NCI-H1930 (cell line): ENCODE results near the gene CACNA1H.
"Not testable (repeated sequence)": the region's sequence is repeated elsewhere in the genome, so short reads cannot be mapped to it uniquely, and the experiment has no call there.

ENCODE experiments used
- DNase-seq, 2 experiments: peaks; one replicate each; lab custom pipeline; 2025; lab: John Stamatoyannopoulos, UW

The CACNA1H gene

DNA sequence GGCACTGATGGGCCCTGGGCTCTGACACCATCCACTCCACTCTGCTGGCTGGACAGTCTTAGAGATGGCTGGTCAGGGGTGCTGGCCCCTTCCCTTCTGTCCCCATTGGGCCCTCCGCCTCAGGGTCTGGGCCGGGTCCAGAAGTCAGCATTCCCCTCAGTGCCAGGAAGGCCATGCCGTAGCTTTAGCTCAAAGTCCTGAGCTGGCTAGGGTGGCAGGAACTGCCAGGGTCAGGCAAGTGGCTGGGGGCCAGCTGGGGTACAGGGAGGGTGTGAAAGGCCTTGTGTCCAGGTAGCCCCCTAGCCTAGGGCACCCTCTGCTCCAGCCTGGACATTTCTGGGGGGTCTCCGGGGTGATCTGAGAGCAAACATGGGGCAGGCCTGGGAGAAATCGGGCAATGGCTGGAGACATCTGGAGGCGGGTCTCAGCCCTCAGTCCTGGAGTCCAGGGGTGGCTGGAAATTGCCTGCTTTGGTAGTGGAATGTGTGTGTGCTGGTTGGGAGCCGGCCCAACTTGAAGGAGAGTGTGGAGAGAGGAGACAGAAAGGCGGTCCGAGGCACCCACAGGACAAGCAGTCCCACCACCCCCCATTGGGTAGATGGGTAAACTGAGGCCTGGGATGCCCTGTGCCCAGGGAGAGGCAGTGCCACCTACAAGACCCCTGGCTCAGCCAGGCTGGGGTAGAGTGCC, 39.6 kb downstream of the CACNA1H start:
- DNase-seq: no peak

DNA sequence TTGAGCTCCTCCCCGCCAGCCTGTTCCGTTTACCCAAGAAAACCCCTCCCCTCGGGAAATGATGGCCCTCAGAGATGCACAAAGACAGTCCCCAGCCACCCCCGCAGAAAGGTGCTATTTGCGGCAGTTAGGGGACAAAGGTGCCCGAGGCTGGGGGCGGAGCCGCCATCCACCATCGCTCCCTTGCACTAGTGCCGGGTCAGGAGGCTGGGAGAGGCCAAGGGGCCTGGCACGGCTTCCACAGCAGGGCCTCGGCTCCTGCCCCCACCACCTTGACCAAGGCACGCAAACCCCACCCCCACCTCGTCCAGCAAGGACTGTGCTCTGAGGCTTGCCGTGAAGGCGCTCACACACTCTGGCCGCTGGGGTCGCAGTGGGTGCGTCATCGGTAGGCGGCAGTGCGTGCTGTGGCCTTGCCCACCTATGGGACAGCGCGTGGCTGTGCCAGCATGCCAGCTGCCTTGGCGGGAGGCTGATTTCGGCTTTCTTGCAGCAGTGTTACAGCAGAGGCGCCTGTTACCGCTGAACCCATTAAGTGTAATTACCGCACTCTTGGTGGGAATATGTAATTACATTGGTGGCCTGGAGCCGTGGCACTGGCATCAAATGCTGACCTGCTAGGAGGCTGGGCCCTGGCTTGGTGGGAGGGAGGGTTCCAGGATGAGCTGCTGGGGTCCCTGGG, 40.4 kb downstream of the CACNA1H start:
- peak; percentile 84 to 89 for DNase-seq

DNA sequence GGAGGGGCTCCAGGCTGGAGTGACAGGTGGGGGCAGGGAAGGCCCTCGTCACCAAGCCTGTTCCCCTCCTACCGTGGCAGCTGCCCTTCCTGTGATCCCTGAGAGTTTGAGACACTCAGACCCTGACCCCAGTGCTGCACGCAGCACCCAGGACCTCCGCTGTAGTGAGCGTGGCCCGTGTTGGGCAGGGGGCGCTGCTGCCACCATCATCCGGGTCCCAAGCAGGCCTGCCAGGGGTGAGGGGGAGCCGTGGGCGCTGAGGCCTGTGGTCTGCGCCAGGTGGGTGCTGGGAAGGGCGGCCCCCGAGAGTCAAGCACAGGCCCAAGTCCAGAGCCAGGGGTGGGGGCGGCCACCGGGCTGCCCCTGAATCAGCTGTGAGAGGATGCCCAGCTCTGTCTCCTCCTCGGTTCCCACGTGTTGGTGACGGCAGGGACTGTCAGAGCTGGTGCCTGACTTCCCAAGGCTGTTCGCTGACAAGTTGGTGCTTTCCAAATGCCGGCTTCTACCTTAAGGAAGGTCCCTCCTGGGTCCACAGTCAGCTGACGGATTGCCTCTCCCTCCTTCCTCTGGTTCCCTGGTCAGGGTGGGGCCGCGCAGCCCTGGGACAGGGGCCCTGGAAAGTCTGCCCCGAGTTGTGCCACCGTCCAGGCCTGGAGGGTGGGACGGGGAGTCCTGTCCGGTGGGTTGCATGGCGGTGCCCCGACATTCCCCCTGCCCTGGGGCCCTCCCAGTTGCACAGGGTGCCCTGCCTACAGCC, 41.1 kb downstream of the CACNA1H start:
- no peak for DNase-seq

DNA sequence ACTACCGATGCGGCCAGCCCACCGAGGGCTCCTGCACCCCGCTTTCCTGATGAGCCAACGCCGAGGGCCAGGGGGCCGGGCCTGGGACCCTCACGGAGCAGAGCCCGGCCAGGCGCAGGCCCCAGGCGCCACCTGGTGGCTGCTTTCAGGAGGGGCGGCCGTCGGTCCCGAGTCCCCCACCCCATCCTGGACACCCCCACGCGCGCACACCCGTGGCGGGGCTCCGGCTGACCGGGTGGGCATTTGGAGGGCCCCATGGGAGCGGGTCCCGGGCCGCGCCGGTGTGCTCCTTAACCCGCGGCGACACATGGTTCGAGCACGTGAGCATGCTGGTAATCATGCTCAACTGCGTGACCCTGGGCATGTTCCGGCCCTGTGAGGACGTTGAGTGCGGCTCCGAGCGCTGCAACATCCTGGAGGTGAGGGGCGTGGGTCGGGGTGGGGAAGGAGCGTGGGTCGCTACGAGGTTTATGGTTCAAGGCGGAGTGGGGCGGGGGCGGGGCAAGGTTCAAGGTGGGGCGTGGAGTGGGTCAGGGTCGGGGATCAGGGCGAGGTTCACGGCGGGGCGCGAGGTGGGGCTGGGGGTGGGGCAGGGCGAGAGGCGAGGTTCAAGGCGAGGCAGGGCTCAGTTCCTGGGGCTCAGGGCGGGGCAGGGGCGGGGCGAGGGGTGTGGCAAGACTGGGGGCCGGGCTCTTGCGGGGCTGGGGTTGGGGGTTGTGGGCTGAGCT, 41.9 kb downstream of the CACNA1H start:
- peak in 1 of 2 experiments; percentile 40 for DNase-seq

DNA sequence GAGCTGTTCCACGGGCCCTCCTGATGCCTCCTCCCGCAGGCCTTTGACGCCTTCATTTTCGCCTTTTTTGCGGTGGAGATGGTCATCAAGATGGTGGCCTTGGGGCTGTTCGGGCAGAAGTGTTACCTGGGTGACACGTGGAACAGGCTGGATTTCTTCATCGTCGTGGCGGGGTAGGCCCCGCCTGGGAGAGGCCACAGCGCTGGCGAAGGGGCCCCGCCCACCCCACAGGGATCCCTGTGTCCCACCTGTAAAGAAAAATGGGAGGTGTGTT, 42.4 kb downstream of the CACNA1H start:
- no peak for DNase-seq

DNA sequence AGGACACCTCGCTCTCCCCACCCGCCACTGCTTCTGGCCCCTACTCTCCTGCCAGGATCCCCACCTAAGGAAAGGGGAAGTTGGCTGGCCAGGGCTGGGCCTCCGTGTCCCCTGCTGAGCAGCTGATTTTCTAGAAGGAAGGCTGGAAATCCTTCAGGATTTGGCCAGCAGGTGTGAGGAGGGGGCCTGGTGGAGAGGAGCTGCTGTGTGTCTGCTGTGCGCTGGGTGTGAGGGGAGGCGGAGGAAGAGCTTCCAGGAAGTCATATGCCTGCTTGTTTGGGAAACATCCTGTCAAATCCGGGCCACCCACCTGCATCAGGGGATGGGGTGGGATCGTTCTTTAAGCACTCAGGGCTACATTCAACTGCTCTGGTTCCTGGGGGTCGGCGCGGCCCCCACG, 43.6 kb downstream of the CACNA1H start:
- DNase-seq: no peak

DNA sequence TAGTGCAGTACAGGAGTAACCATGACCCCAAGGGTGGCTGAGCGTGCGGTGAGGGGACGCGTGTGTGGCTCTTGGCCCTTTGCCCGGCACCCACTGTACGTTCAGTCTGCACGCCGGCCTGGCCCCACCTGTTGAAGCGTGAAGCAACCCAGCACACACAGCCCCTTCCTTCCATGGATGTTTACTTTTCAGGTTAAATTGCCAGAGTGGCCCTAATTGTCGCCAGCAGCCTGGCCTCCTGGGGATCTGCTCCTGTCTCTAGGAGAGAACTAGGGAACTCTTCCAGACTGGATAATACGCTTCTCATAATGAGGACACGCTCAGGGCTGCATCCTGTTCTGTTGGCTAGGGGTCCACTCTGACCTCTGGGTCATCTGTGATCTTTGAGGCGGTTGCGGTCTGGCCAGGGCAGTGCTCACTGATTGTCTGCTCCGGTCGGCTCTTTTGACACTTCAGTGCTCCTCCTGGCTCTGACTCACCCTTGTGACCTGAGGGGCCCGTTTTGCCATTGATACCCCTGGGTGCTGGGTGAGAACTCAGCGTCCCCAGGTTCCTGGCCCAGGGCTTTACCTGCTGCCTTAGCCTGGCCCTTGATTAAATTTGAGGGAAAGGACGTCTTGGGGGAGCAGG, 44.4 kb downstream of the CACNA1H start:
- DNase-seq: no peak

DNA sequence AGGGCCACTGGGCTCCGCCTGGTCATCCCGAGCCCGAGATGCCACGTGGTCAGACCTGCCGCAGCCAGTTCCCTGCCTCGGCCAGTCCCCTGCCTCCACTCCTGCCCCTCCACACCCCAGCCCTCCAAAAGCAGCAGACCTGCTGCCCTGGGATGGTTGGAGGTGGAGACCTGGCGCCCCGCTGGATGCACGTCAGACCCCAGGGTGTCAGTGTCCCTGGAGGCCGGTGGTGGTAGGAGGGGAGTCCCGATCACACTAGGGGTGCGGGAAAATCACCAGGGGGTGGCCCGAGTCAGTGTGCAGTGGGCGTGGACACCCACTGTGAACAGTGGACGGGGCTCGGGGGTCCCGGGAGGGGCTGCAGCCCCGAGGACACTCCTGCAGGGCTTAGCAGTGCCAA, 45.3 kb downstream of the CACNA1H start:
- DNase-seq: no peak

DNA sequence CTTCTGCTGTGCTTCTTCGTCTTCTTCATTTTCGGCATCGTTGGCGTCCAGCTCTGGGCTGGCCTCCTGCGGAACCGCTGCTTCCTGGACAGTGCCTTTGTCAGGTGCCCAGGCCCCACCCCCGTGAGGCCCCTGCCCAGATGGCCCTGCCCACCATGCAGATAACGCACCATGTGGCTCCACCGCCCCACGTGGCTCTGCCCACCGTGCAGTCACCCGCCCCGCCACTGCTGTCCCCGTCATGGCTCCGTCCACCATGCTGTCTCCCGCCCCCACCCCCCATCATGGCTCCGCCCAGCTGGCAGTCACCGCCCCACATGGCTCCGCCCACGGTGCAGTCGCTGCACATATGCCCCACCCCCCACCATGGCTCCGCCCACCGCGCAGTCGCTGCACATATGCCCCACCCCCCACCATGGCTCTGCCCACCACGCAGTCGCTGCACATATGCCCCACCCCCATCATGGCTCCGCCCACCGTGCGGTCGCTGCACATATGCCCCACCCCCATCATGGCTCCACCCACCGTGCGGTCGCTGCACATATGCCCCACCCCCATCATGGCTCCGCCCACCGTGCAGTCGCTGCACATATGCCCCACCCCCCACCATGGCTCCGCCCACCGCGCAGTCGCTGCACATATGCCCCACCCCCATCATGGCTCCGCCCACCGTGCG, 45.9 kb downstream of the CACNA1H start:
- not testable (repeated sequence) for DNase-seq

DNA sequence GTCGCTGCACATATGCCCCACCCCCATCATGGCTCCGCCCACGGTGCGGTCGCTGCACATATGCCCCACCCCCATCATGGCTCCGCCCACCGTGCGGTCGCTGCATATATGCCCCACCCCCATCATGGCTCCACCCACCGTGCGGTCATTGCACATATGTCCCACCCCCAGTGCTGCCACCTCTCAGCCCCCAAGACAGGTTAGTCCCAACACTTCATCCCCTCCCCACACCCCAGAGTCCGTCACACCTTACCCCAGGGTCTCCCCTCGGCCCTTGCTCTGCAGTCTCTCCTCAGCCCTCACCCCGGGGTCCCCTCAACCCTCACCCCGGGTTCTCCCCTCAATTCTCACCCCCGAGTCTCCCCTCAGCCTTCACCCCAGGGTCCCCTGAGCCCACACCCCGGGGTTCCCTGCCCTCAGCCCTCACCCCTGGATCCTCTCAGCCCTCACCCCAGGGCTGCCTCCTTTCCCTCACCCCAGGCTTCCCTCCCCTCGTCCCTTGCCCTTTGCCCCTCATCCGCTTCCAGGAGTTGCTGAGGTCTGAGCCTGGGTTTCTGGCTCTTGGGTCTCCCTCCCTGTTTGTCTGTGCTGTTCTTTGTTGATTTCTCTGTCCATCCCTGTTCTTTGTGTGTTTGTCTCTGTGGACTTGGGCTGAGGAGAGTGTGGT, 46.6 kb downstream of the CACNA1H start:
- DNase-seq: no peak

DNA sequence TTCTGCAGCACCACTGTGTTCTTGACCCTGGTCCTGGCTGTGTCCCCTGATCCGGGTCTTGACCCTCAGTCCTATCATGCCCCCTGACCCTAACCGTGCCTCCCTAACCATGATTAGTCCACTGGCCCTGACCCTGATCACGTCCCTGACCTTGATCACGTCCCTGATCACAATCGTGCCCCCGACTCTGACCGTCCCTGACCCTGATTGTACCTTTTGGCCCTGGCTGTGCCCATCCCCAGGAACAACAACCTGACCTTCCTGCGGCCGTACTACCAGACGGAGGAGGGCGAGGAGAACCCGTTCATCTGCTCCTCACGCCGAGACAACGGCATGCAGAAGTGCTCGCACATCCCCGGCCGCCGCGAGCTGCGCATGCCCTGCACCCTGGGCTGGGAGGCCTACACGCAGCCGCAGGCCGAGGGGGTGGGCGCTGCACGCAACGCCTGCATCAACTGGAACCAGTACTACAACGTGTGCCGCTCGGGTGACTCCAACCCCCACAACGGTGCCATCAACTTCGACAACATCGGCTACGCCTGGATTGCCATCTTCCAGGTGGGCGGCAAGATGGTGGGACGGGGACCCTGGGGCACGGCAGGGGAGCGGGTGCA, 47.2 kb downstream of the CACNA1H start:
- DNase-seq: no peak

DNA sequence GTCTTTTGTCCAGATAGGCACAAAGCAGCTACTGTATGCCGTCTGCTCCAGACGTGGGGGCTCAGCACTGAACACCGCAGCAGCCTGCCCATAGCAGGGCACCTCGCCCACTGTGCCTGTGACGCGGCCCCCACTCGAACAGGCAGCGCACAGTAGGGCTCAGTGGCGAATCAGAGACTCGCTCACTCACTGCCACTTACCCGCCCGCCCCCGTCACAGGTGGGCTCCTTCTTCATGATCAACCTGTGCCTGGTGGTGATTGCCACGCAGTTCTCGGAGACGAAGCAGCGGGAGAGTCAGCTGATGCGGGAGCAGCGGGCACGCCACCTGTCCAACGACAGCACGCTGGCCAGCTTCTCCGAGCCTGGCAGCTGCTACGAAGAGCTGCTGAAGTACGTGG, 48.5 kb downstream of the CACNA1H start:
- no peak for DNase-seq

DNA sequence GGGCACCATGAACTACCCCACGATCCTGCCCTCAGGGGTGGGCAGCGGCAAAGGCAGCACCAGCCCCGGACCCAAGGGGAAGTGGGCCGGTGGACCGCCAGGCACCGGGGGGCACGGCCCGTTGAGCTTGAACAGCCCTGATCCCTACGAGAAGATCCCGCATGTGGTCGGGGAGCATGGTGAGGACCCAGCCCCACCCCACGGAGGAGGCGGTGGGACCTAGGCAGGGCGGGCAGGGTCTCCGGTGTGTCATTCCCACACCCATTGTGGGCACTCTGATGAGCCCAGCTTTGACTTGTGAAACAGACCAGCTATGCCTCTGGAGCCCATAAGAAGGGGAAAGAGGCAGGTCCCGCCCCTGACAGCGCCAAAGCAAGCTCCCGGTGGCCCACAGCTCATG, 49.4 kb downstream of the CACNA1H start:
- DNase-seq: no peak

DNA sequence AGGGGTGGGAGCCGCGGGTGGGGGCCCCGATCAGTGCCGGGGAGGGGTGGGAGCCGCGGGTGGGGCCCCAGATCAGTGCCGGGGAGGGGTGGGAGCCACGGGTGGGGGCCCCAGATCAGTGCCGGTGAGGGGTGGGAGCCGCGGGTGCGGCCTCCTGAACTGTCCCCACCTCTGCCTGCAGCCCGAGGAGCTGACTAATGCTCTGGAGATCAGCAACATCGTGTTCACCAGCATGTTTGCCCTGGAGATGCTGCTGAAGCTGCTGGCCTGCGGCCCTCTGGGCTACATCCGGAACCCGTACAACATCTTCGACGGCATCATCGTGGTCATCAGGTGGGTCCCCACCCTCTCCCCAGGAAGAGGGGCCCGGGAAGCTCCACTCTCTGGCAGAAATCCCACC, 52.0 kb downstream of the CACNA1H start:
- DNase-seq: no peak

DNA sequence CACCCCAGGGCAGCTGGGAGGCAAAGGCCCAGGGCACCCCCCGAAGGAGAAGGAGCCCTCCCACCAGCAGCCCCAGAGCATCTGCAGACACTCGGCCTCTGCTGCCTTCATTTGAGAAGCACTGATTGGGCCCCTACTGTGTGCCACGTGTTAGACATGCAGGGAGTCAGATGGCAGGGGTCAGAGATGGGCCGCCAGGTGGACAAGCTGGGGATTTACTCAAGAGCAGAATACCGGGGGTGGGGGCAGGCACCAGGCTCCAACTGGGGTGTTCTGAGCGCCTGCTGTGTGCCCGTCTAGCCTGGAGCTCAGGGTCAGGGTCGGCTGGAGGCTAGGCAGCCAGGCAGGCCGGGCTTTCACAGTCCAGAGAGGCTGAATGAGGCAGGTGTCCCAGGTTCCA, 53.4 kb downstream of the CACNA1H start:
- DNase-seq: no peak

DNA sequence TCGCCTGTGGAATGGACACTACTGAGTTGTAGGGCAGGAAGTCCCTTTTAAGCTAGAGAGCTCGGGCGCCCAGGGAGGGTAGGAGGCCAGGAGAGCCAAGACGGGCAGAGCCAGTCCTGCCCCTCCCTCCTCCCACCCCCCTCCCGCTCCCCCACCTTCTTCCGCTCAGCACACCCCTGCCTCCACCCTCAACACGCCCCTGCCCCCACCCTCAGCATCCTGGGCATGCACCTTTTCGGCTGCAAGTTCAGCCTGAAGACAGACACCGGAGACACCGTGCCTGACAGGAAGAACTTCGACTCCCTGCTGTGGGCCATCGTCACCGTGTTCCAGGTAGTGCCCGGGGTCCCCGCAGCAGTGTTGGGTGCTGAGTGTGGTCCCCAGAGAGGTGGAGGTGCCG, 53.9 kb downstream of the CACNA1H start:
- DNase-seq: no peak

DNA sequence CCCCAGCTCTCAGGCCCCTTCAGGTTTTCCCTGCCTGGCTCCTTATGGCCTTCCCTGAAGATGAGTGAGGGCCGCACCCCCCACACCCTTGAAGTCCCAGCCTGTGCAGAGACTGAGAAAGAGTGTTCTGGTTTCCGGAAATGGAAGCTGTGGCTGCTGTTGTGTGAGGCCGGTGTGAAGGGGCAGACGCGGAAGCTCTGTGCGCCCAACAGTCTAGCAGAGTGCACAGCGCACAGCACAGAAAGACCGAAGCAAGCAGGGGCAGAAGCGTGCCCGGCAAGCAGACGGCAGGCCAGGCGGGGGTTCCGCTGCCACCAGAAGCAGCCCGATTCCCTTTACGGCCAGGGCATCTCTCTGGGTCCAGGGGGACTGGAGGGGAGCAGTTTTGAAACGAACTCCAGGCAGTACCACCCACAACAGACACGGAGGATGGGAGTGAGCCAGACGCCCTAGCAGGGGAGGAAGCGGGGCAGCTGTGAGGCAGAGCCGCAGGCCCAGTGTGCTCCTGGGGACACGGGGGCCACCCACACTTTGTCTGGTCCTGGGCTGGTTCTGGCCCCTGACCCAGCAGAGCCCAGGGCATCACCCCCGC, 55.4 kb downstream of the CACNA1H start:
- DNase-seq: no peak

DNA sequence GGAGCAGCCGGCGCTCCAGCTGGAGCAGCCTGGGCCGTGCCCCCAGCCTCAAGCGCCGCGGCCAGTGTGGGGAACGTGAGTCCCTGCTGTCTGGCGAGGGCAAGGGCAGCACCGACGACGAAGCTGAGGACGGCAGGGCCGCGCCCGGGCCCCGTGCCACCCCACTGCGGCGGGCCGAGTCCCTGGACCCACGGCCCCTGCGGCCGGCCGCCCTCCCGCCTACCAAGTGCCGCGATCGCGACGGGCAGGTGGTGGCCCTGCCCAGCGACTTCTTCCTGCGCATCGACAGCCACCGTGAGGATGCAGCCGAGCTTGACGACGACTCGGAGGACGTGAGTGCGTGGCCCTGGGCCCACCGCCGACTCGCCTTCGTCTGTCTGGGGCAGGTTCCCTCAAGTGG, 56.2 kb downstream of the CACNA1H start:
- no peak for DNase-seq

DNA sequence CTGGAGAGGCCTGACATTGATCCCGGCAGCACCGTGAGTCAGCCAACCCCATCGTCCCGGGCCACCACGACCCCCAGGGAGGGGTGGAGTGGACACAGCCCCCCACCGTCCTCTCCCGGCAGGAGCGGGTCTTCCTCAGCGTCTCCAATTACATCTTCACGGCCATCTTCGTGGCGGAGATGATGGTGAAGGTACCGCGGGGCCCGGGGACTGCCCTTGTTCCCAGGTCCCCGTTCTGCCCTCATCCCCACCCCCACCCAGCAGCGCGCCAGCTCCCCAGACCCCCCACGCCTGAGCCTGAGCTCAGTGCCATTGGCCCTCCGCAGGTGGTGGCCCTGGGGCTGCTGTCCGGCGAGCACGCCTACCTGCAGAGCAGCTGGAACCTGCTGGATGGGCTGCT, 57.6 kb downstream of the CACNA1H start:
- DNase-seq: no peak
